Measurements from ENCODE around the gene RELN.

RELN gene

DNA sequence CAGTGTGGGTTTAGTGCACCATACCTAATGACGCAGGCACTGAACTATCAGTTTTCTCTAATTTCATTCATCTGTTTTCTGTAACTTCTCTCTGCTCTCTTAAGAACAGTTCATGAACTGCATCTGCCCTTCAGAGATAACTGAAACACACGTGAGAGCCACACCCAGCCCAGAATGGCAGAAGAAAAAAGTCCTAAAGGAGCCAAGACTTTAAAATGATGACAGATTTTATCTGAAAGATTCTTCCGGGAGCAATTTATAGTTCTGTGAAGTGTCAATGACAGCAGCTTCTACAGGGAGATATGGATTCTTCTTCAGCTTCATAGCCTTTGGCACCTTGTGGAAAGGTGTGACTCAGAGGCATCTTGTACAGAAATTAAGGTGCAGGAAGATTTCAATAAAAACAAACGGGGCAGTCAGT is 332.0 kb downstream of the RELN start:
- H3K27ac ChIP-seq (ENCODE audit: low read depth, low read length, poor library complexity, severe bottlenecking), result no peak overlapping the region
- H3K9me3 ChIP-seq (ENCODE audit: low read length), result no peaks in the 10 kb centered on the region
- no peak overlapping the region for H3K4me3 ChIP-seq (ENCODE audit: low read depth, low read length, poor library complexity, severe bottlenecking)
- H3K36me3 ChIP-seq (ENCODE audit: insufficient read depth, low read length), result no peaks in the 10 kb centered on the region
- H3K9me2 ChIP-seq (ENCODE audit: low read depth, low read length), result no peaks in the 10 kb centered on the region
- H3K4me2 ChIP-seq (ENCODE audit: low read length), result no peak overlapping the region
- no peaks in the 10 kb centered on the region for H3F3A ChIP-seq (ENCODE audit: insufficient read depth, low read length)
- no peaks in the 10 kb centered on the region for H4K20me1 ChIP-seq (ENCODE audit: insufficient read depth, low read length)
- no peaks in the 10 kb centered on the region for H3K27me3 ChIP-seq (ENCODE audit: insufficient read depth, low read length)
- no peak overlapping the region for H2AFZ ChIP-seq (ENCODE audit: low read length)
- H3K79me2 ChIP-seq (ENCODE audit: insufficient read depth, low read length), result no peaks in the 10 kb centered on the region
- H3K4me1 ChIP-seq (ENCODE audit: insufficient read depth, low read length, severe bottlenecking), result no peaks in the 10 kb centered on the region
- no peak overlapping the region for H3K9ac ChIP-seq (ENCODE audit: low read length)
- no peak for TF ChIP-seq EZH2 (IDR thresholded peaks at IDR 0.05; ENCODE audit: borderline replicate concordance, low read length)
- TF ChIP-seq, protein P1, sequence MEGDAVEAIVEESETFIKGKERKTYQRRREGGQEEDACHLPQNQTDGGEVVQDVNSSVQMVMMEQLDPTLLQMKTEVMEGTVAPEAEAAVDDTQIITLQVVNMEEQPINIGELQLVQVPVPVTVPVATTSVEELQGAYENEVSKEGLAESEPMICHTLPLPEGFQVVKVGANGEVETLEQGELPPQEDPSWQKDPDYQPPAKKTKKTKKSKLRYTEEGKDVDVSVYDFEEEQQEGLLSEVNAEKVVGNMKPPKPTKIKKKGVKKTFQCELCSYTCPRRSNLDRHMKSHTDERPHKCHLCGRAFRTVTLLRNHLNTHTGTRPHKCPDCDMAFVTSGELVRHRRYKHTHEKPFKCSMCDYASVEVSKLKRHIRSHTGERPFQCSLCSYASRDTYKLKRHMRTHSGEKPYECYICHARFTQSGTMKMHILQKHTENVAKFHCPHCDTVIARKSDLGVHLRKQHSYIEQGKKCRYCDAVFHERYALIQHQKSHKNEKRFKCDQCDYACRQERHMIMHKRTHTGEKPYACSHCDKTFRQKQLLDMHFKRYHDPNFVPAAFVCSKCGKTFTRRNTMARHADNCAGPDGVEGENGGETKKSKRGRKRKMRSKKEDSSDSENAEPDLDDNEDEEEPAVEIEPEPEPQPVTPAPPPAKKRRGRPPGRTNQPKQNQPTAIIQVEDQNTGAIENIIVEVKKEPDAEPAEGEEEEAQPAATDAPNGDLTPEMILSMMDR (IDR thresholded peaks at IDR 0.05; ENCODE audit: low read length), result no peak

DNA sequence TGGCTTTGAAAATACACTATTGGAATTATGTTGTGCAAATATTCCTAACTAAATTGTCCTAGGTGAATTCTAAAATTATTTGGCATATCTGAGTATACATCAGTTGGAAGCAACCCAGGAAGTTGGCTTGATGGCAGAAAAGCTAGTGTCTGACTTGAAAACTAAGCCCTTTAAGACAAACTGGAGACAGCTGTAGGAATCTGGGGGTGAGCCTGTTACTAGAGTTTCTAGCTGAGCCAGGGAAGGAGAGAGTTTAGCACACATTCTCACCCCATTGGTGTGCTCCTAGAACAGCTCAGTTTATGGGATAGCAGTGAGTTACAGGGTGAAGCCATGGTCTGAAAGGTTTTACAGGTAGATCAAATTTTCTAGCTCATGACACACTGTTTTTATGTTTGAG is 333.2 kb downstream of the RELN start:
- Histone ChIP-seq H4K20me1 (ENCODE audit: insufficient read depth, low read length) (no peaks in the 10 kb centered on the region), H3K9me3 (ENCODE audit: low read length) (no peaks in the 10 kb centered on the region), H3F3A (ENCODE audit: insufficient read depth, low read length) (no peaks in the 10 kb centered on the region), H3K79me2 (ENCODE audit: insufficient read depth, low read length) (no peaks in the 10 kb centered on the region), H3K4me3 (ENCODE audit: low read depth, low read length, poor library complexity, severe bottlenecking) (no peak overlapping the region), H3K27me3 (ENCODE audit: insufficient read depth, low read length) (no peaks in the 10 kb centered on the region), H3K4me2 (ENCODE audit: low read length) (no peak overlapping the region), H3K27ac (ENCODE audit: low read depth, low read length, poor library complexity, severe bottlenecking) (no peak overlapping the region), H3K36me3 (ENCODE audit: insufficient read depth, low read length) (no peaks in the 10 kb centered on the region), H3K9ac (ENCODE audit: low read length) (no peak overlapping the region), H2AFZ (ENCODE audit: low read length) (no peak overlapping the region), H3K9me2 (ENCODE audit: low read depth, low read length) (no peaks in the 10 kb centered on the region), H3K4me1 (ENCODE audit: insufficient read depth, low read length, severe bottlenecking) (no peaks in the 10 kb centered on the region)
- TF ChIP-seq, protein P1 (IDR thresholded peaks at IDR 0.05; ENCODE audit: low read length), result no peak
- no peak for TF ChIP-seq EZH2 (IDR thresholded peaks at IDR 0.05; ENCODE audit: borderline replicate concordance, low read length)

DNA sequence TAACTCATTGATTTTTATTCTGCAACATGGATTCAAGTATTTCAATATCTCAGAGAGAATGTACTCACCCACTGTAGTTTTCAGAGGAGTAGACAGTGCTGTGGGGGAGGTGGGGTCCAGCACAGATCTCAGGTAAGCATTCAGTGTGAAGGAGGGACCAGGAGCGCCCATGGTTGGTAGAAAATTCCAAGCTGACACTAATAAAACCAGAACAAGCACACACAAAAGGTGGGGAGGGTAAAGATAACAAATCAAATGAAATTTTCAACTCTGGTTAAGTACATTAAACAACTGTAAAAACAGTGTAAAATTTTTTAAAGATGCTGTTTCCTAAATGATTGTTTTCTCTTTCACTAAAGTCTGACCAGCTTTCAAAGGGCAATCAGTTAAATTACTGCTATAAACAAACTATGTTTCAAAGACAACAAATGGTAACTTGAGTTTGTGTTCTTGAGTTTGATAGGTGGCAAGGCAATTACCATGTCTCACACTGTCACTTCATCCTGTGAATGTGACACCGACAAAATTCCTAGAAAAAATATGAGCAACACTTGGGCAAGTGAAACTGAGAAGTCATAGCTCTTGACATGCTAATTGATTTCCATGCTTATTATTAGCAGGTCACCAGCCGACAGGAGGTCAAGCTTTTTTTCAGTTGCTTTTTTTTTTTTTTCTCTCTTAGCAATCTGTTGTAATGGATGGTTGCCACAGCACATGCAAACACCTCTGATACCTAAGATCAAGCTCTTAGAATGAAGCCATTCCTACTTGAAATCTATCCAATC is 337.7 kb downstream of the RELN start:
- H3K9me3 ChIP-seq (ENCODE audit: low read length), result no peaks in the 10 kb centered on the region
- no peaks in the 10 kb centered on the region for H3F3A ChIP-seq (ENCODE audit: insufficient read depth, low read length)
- H3K79me2 ChIP-seq (ENCODE audit: insufficient read depth, low read length), result no peaks in the 10 kb centered on the region
- H2AFZ ChIP-seq (ENCODE audit: low read length), result no peak overlapping the region
- H3K36me3 ChIP-seq (ENCODE audit: insufficient read depth, low read length), result no peaks in the 10 kb centered on the region
- H3K4me1 ChIP-seq (ENCODE audit: insufficient read depth, low read length, severe bottlenecking), result no peaks in the 10 kb centered on the region
- H3K4me2 ChIP-seq (ENCODE audit: low read length), result no peak overlapping the region
- TF ChIP-seq EZH2 (IDR thresholded peaks at IDR 0.05; ENCODE audit: borderline replicate concordance, low read length), result no peak
- TF ChIP-seq, protein P1 (IDR thresholded peaks at IDR 0.05; ENCODE audit: low read length), result no peak
- H3K27ac ChIP-seq (ENCODE audit: low read depth, low read length, poor library complexity, severe bottlenecking), result no peak overlapping the region
- H4K20me1 ChIP-seq (ENCODE audit: insufficient read depth, low read length), result no peaks in the 10 kb centered on the region
- H3K9ac ChIP-seq (ENCODE audit: low read length), result no peak overlapping the region
- H3K9me2 ChIP-seq (ENCODE audit: low read depth, low read length), result no peaks in the 10 kb centered on the region
- no peak overlapping the region for H3K4me3 ChIP-seq (ENCODE audit: low read depth, low read length, poor library complexity, severe bottlenecking)
- no peaks in the 10 kb centered on the region for H3K27me3 ChIP-seq (ENCODE audit: insufficient read depth, low read length)

Data from OCI-LY1 (cell line).